Measurements from ENCODE around the gene FBXO42.

DNA sequence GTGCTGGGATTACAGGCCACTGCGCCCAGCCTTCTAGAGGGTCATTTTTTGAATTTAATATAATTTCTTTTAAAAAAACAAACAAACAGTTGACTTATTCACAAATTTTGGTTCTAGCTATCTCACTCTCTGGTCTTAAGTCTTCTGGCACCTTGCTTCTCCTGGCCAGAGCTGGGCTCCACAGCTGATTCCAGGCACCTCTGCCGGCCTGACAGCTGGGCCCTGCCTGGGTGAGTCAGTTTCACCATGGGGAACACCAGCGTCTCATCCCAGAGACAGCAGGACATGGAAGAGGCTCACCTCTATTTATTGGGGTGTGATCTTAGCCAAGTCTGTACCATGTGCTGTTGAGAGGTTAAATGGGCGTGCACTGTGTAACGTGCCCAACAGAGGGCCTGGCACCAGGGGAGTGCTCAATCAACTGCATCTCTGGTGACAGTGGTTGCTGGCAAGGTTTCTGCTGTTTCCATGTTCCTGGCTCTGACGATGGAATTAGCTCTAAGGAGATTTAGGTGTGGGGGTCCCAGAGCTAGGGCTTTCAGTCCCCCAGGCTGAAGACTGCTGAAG, 116.3 kb downstream of the FBXO42 start:
- TF ChIP-seq, protein P1, sequence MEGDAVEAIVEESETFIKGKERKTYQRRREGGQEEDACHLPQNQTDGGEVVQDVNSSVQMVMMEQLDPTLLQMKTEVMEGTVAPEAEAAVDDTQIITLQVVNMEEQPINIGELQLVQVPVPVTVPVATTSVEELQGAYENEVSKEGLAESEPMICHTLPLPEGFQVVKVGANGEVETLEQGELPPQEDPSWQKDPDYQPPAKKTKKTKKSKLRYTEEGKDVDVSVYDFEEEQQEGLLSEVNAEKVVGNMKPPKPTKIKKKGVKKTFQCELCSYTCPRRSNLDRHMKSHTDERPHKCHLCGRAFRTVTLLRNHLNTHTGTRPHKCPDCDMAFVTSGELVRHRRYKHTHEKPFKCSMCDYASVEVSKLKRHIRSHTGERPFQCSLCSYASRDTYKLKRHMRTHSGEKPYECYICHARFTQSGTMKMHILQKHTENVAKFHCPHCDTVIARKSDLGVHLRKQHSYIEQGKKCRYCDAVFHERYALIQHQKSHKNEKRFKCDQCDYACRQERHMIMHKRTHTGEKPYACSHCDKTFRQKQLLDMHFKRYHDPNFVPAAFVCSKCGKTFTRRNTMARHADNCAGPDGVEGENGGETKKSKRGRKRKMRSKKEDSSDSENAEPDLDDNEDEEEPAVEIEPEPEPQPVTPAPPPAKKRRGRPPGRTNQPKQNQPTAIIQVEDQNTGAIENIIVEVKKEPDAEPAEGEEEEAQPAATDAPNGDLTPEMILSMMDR (IDR thresholded peaks at IDR 0.05) = peak; percentile 10 to 52 (median 30)
- peak in 1 of 2 donors; percentile 23 for TF ChIP-seq POLR2A (IDR thresholded peaks at IDR 0.05)
